ENCODE results near the gene CELSR3. TPM values are rescaled to one million over a fixed set of nuclear protein-coding genes. Genes with fewer than 3 reads are reported as not detected.

CELSR3 gene
- total RNA-seq, 1 experiment from 2014 or later: 24.9 TPM

DNA sequence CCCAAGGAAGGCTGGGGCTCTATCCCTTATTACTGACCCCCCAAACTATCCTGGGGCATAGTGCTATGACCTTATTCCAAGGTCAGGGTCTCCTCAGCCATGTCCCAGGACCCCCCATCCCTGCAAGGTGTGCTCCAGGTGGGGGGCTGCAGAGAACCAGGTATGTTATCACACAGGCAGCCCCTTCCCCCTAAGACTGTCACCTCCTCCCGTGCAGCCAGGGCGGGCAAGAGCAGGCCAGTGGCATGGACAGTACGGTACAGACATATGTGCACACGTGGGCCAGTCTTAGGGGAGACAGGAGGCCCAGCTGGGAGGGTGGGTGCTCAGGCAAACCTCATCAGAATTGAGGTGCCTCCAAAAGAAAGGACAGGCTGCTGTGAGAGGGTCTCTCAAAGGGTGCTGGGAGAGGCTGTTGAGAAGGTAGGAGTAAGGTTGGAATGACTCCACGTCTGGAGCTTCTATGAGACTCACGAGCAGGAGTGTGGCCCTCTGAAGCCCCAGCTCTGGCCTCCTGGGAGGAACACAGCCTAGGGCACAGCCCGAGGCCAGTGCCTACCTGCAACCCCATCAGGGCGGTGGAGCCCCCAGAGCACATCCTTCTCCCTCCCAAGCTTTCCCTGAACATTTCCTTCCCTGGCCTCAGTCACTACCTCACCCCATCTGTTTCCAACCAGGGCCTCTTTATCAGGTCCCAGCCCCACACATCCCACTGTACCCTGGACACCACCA, 65.8 kb downstream of the CELSR3 start:
- H3K36me3 Mint-ChIP-seq (ENCODE audit: insufficient read depth, unreplicated experiment): peaks cover 33% of the 10 kb centered on the region
- H3K4me1 Mint-ChIP-seq (ENCODE audit: low read depth, unreplicated experiment): peaks cover 13% of the 10 kb centered on the region
- intact Hi-C loops (cut with micrococcal nuclease; ENCODE audit: unreplicated experiment): loop anchor here (5.0 kb wide), 1 partner anchor 35 kb away; the partner anchor contains the start of gene UCN2
- peak overlapping the region; percentile 82 for H3K27ac Mint-ChIP-seq (ENCODE audit: unreplicated experiment)
- H3K9me3 Mint-ChIP-seq (ENCODE audit: low read depth, unreplicated experiment): no peaks in the 10 kb centered on the region
- CTCF ChIA-PET: interaction anchor here (1.0 kb wide), 1 partner anchor 126 kb away, joined by 3 read pairs; no protein-coding TSS in a partner anchor
- peak overlapping the region; percentile 15 for H3K4me3 Mint-ChIP-seq (ENCODE audit: low read depth, unreplicated experiment)
- TF ChIP-seq, protein P1, sequence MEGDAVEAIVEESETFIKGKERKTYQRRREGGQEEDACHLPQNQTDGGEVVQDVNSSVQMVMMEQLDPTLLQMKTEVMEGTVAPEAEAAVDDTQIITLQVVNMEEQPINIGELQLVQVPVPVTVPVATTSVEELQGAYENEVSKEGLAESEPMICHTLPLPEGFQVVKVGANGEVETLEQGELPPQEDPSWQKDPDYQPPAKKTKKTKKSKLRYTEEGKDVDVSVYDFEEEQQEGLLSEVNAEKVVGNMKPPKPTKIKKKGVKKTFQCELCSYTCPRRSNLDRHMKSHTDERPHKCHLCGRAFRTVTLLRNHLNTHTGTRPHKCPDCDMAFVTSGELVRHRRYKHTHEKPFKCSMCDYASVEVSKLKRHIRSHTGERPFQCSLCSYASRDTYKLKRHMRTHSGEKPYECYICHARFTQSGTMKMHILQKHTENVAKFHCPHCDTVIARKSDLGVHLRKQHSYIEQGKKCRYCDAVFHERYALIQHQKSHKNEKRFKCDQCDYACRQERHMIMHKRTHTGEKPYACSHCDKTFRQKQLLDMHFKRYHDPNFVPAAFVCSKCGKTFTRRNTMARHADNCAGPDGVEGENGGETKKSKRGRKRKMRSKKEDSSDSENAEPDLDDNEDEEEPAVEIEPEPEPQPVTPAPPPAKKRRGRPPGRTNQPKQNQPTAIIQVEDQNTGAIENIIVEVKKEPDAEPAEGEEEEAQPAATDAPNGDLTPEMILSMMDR (IDR thresholded peaks at IDR 0.05; ENCODE audit: unreplicated experiment): no peak
- no peak for DNase-seq
- H3K27me3 Mint-ChIP-seq (ENCODE audit: unreplicated experiment): no peaks in the 10 kb centered on the region
- BruUV-seq (replicated peaks): no TSS peak

DNA sequence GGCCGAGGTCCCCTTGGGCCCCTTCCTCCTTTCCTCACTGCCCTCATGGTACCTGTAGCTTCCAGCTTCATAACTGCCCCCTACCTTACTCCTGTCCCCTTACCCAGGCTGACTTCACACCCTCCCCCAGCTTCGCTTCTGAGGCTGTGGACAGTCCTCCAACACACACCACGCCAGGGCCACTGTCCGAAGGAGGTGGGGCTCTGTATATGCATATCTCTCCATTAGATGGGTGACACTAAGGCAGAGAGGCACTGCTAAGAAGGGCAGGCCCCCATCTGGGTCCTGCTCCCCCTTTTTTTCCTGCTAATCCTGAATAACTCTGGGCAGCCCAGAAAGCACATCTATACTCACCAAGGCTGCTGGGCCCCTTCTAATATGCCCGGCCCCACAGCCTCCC, 66.5 kb downstream of the CELSR3 start:
- DNase-seq: no peak

DNA sequence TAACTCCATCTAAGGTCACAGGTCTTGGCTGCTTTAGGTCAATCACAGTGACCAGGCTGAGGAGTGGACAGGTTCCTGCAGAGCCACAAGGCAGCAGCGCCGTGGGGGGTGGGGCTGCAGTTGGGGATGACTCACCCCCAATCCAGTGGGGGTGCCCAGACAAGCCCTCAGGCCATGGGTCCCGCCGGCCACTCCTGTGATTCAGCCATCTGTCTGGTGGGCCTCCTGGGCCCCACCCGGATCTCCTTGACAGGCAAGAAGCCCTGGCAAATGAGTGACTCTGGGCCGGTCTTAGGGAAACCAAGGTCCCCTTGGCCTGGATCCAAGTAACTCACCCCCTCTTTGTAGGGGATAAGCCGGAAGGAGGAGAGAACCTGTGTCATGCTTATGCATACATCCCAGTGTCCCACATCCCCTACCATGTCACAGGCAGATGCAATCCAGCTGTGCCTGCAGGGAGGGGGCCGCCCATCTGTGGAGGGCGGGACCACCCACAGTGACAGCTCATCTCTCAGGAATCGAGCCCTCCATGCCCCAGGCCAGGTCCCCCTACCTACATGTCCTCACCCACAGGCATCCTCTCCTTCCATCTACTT, 67.1 kb downstream of the CELSR3 start:
- Mint-ChIP-seq H3K27ac (ENCODE audit: unreplicated experiment) (peak overlapping the region; percentile 82), H3K9me3 (ENCODE audit: low read depth, unreplicated experiment) (no peaks in the 10 kb centered on the region), H3K36me3 (ENCODE audit: insufficient read depth, unreplicated experiment) (peaks cover 33% of the 10 kb centered on the region), H3K4me3 (ENCODE audit: low read depth, unreplicated experiment) (peak overlapping the region; percentile 67), H3K27me3 (ENCODE audit: unreplicated experiment) (peaks cover 9% of the 10 kb centered on the region), H3K4me1 (ENCODE audit: low read depth, unreplicated experiment) (peaks cover 13% of the 10 kb centered on the region)
- intact Hi-C loops (cut with micrococcal nuclease; ENCODE audit: unreplicated experiment): loop anchor here (5.0 kb wide), 1 partner anchor 33 kb away; the partner anchor contains the start of gene UCN2
- TF ChIP-seq, protein P1 (IDR thresholded peaks at IDR 0.05; ENCODE audit: unreplicated experiment): no peak
- DNase-seq: peak; percentile 85
- CTCF ChIA-PET: interaction anchor here (0.9 kb wide), 1 partner anchor 10 kb away, joined by 3 read pairs; no protein-coding TSS in a partner anchor
- no TSS peak for BruUV-seq (replicated peaks)

More for the DNA sequence above, 66.5 kb downstream of the CELSR3 start:
- TF ChIP-seq, protein P1 (IDR thresholded peaks at IDR 0.05; ENCODE audit: unreplicated experiment): no peak
- peaks cover 3% of the 10 kb centered on the region for H3K27me3 Mint-ChIP-seq (ENCODE audit: unreplicated experiment)
- BruUV-seq (replicated peaks): no TSS peak
- intact Hi-C loops (cut with micrococcal nuclease; ENCODE audit: unreplicated experiment): loop anchor here (5.0 kb wide), 1 partner anchor 34 kb away; the partner anchor contains the start of gene UCN2
- H3K36me3 Mint-ChIP-seq (ENCODE audit: insufficient read depth, unreplicated experiment): peaks cover 33% of the 10 kb centered on the region
- no peaks in the 10 kb centered on the region for H3K9me3 Mint-ChIP-seq (ENCODE audit: low read depth, unreplicated experiment)
- peak overlapping the region; percentile 67 for H3K4me3 Mint-ChIP-seq (ENCODE audit: low read depth, unreplicated experiment)
- CTCF ChIA-PET: interaction anchor here (0.9 kb wide), 1 partner anchor 11 kb away, joined by 3 read pairs; no protein-coding TSS in a partner anchor
- peaks cover 13% of the 10 kb centered on the region for H3K4me1 Mint-ChIP-seq (ENCODE audit: low read depth, unreplicated experiment)
- peak overlapping the region; percentile 82 for H3K27ac Mint-ChIP-seq (ENCODE audit: unreplicated experiment)

DNA sequence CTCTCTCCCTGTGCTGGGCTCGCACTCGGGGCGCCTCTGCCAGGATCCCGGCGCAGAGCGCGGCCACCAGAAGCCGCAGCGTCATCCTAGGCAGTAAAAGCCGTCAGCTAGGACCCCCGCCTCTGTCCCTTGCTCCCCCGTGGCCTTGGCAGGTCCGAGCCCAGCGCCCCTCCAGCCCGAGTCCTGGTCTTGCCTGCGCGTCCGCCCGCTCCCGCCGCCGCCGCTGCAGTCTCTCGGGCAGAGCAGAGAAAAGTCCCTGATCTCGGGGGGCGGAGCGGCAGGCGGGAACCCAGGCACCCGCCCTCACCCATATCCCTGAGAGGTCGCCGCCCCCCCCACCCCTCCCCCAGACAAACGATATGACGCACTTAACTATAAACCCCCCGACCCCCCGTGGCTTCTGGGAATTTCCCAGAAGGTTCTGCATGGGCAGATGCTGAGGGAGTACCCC, 67.6 kb downstream of the CELSR3 start, which contains the start of gene COL7A1:
COL7A1 (minus strand) TSS at position 255 of the 451 bp plus-strand sequence; CDS start at position 85, 170 bp downstream.
- Mint-ChIP-seq H3K4me1 (ENCODE audit: low read depth, unreplicated experiment) (peaks cover 13% of the 10 kb centered on the region), H3K27me3 (ENCODE audit: unreplicated experiment) (peaks cover 12% of the 10 kb centered on the region), H3K9me3 (ENCODE audit: low read depth, unreplicated experiment) (no peaks in the 10 kb centered on the region), H3K27ac (ENCODE audit: unreplicated experiment) (peak within 1 kb of the TSS; percentile 82), H3K4me3 (ENCODE audit: low read depth, unreplicated experiment) (peak within 1 kb of the TSS; percentile 67), H3K36me3 (ENCODE audit: insufficient read depth, unreplicated experiment) (peaks cover 33% of the 10 kb centered on the region)
- DNase-seq: peak; percentile 29
- BruUV-seq (replicated peaks): no TSS peak
- intact Hi-C loops (cut with micrococcal nuclease; ENCODE audit: unreplicated experiment): loop anchor here (5.0 kb wide), 1 partner anchor 33 kb away; the partner anchor contains the start of gene UCN2
- TF ChIP-seq, protein P1 (IDR thresholded peaks at IDR 0.05; ENCODE audit: unreplicated experiment): no peak
- CTCF ChIA-PET: interaction anchor here (0.5 kb wide), 1 partner anchor 90 kb away, joined by 6 read pairs; no protein-coding TSS in a partner anchor

Data from Calu3 (cell line).